IPS-NIHi7 (cell line): ENCODE data around the gene IRF6.
A peak's percentile ranks its signal among the peaks of the same experiment; 100 is the strongest.

Source experiments
- DNase-seq: peaks from one replicate; pipeline ENCODE4 v3.0.0; 2012; ENCODE audit warnings: mixed read lengths; ENCODE audit errors: extremely low spot score

Gene IRF6

DNA sequence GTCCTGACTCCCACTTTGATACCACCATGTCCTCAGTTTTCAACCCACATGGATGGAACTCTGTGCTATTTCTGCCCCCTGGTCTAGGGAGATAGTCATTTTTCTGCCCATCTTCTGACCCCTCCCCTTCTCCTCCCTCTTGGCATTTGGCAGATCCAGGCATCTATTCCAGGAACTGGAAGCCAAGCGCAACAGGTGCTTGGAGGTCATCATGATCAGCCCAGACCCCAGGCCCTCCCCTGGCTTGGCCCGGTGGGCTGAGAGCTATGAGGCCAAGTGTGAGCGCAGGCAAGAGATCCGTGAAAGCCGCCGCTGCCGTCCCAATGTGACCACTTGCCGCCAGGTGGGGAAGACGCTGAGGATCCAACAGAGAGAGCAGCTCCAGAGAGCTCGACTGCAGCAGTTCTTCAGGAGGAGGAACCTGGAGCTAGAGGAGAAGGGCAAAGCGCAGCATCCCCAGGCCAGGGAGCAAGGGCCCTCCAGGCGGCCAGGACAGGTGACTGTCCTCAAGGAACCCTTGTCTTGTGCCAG lies 46.0 kb downstream of the IRF6 start:
- DNase-seq: no peak

DNA sequence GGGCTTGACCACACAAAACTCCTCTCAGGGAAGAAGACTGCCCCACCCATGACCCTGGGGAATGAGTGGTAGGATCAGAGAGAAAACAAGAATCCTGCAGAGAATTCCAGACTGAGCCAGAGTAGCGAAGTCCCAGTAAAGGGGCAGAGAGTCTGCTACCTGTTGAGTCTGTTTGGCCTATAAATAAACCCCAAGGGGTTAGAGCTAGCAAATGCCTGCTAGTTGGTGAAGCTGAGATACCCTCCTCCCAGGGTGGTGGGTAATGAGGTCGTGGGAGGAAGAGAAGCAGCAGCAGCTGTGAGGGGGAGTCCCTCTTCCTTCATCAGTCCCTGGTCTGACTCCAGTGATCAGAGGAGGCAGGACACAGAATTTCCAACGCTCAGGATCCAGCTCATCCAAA lies 47.5 kb downstream of the IRF6 start:
- DNase-seq: no peak

DNA sequence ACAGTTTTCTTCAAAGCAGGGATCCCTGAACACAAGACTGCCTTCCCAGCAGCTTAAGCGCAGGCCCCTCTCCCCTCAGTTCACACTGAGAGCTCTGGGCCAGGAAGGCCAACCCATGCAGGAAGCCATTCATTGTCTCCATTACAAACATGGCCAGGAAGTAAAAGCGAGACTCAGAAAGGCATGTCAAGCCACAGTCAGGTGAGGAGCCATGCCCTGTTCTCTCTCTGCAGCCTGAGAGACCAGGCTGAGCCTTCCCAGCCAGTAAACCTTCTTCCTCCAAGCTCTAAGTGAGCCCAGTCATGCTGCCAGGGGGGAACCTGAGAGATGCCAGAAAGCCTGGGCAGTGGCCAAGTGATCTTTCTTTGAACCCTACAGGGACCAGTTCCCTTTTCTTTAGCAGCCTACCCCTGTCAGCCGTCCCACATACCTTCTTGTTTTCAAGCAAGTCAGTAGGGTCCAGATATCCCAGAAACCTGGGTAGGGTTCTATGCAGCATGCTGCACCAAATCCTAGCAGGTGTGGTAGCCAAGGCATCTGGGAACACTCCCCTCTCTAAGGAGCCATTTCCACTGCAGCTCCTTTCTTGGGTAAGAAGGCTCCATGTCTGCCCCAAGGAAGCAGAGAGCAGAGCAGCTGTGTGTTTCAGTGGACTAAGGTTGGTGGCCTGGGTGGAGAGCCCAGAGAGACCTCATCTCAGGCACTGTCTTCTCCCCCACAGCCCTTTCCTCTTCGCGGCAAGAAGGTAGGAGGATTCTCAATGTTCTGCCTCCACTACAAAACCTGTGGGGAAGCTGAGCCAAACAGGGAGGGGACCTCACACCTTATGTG lies 49.1 kb downstream of the IRF6 start:
- DNase-seq: no peak

DNA sequence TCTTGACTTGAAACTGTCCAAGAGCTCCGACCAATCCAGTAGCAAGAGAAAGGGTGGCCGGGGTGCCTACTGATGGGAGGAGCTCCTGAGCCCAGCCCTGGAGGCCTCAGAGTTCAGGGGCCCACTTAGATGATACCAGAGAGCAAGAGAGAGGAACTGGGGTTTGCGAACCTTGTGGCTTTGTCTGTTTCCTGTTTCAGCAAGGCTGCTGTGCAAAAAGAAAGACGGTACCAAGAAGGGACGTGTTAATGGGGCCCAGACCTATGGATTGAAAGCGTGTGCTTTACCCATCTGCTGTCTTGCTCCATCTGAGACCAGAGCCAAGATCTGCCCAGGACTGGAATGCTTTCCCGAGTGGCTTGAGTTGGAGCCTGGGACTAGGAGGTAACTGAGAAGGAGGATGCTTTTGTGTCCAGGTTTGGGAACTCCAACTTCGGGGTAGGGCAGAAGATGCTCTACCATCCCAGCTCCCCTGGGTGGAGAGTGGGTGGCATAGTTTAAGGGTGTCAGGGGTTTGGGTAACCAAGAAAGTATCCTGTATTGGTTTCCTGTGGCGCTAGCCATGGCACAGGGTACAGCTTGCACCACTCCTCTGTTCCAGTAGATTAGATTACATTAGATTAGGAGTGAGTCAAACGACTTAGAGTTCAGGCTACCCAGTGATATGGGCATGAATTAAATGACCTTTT lies 49.9 kb downstream of the IRF6 start, which contains the start of gene TRAF3IP3:
Gene TRAF3IP3 (plus strand): TSS at position 128 of the 689 bp plus-strand sequence. CDS start 3,987 bp downstream, outside the sequence.
- no peak for DNase-seq

DNA sequence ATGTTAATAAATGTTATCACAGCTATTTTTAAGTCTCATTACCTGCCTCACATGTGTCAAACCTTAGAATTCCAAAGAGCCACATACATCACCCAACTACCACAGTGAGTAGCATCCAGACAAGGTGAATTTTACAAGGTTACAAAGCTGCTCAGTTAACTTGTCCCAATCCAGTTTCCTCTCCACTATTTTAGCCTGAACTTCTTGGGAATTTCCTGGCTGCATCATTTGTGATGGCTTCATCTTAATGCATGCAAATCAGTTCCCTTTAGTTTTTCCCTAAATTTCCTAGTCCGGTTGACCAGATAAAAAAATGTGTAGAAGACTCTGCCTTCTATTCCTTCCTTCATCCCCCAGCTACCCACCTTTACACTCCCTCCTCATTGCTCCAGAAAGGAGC lies 50.7 kb downstream of the IRF6 start:
- no peak for DNase-seq

DNA sequence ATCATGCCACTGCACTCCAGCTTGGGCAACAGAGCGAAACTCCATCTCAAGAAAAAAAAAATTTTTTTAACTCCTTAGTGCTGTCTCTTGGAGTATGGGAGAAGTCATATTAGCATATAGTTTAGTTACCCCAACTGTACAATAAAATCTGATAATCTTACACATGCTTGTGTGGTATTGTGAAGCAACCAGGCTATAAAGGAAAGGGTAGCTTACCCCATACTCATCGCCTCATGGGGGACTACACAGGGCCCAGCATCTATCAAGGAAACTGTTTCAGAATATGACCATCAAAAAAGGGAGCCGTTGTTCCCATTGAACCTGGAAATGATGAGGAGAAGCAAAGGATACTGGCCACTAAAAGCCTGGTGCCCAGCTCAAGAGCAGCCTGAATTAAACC lies 53.1 kb downstream of the IRF6 start:
- DNase-seq: no peak

DNA sequence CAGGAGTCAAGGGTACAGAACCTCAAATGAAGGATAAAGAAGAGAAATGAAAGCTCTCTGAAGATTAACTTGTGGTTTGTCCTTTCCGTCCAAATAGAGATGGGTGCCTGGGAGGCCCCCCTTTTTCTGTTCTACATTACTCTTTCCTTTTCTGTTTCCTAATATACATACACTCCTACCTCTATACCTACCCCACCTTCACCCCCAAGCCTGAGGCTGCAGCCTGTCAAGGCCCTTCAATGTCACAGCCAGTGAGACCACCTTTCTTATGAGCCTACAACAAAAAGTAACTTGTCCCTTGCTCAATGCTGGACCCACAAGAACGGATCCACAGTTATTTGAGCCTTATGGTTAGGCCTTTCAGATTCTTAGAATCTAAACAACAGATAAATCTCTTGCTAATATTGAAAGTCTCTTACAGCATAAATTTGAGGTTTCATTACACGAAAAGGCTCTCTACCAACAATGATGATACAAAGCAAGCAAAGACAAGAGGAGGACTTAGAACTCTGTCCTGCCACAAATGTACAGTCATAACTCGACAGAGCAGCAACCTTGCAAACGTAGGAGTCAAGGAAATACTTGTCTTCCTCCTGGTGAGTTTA lies 54.2 kb downstream of the IRF6 start:
- DNase-seq: no peak

DNA sequence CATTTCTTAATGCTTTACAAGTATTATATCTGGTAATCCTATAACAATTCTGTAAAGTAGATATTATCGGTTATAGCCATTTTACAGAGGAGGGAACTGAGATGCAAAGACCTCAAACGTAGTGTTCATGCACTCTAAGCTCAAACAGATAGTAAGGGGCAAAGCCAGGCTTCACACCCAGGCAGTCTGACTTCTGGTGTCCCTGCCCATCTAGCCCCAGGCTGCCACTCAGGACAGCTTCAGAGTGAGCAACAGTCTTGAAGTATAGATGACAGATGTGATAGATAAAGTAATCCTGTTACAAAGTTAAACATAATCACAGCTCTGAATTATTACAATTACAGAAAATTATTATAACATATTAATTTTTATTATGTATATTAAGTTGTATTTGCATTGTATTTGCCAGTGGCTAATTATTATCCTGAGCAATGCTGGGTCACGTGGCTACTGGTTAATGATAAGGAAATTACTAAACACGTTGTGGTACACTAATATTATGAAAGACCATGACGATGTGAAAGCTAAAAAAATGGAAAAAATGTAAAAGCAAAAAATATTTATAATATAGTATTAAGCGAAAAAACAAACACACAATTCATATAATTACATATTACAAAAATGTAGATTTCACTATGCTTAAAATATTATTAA lies 56.1 kb downstream of the IRF6 start:
- DNase-seq: no peak

DNA sequence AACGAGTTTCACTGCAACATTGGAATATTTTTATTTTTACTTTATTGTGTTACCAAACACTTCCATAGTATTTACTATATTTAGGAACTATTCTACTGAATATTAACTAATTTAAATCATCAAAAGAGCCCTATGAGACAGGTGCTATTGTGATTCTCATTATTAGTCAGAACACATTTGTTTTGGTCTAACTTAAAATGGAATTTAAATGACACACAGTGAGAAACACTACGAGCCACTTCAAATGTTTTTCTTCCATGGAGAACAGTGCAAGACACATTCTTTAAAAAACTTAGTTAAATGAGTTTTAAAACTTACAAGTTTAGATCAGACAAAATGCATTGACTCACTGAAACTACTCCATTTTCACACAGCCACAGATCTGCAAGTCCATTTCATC lies 56.7 kb downstream of the IRF6 start:
- no peak for DNase-seq

DNA sequence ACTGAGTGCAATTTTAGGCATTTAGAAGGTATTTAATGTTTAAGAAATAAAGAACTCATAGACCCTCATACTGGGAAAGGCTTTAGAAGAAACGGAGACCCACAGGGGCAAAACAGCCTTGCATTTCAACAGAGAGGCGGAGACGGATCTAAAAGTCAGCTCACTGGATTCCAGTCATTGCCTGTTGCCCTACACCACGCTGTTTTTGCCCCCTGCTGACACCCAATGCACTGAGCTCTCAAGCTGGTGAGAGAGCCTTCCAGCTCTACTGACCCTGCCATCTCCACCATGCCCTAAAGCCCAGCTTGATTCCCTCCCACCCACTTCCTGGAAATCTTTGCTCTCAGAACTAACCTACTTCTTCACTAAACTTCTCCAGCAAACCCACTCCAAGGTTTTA lies 57.3 kb downstream of the IRF6 start:
- DNase-seq: peak; percentile 29

DNA sequence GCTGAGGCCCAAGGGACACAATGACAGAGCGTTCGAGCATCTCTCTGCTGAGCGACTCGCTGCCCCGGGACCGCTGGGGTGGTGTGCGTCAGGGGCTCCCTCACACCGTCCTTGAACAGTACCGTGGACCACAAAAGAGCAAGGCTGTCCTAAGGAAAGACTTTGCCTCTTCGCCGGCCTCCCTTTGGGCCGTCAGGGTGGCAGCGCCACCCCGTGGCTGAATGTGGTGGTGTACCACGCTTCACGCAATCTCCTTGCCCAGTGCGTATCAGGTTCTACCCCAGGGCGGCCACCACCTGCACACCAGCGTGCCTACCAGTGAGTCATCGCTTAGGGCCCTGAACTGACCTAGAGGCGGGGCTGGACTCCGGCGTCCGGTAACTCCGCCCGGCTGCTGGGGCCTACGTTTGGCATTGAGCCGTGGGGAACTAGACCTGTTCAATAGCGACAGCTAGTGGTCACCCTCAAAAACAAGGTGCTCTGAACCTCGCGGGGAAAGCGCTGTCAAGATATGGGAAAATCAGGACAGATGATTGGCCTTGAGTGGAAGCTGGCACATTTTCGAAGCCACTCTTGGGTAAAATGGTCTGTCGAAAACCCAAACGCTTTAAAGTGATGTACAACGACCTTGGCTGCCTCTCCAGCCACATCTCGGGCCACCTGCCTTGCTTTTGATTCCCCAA lies 58.2 kb downstream of the IRF6 start:
- DNase-seq: peak; percentile 98

DNA sequence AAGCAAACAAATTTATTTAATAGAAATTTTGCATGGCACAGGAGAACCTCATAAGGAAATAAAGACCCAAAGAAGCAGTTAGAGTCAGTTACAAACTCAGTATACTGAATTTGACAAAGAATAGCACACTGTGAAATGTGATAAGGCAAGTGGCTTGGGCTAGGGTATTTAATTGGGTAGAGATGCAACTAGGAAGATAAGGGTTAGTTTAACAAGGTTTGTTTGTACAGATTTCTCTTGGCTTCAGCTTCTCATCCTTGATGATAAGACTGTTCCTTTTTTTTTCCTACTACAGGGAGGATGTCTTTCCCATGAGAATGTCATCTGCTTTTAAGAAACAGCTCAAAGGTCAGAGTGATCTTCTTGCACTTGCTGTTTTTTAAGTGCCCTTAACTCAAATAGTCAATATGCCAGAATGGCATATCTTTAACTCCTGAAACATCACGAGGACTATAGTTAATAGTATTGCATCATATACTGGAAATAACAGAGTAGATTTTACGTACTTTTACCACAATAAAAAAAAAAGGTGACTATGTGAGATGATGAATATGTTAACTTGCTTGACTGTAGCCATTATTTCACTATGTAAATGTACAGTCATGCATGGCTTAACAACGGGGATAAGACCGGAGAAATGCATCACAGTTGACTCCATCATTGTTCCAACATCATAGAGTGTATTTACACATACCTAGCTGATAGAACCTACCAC lies 59.3 kb downstream of the IRF6 start:
- DNase-seq: no peak

DNA sequence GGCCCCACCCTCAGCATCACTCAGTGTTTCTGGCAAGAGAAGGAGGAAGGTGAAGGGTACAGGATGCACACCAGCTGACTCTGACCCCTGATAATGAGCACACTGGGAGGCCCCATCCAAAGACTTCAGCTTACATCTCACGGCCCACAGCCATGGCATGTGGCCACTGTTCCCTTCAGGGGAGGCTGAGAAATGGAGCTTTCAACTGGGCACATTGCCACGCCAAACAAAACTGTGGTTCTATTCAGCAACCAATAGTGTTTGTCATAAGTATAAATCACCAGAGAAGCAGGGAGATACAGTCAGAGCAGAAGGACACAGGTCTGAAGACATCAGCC lies 62.8 kb downstream of the IRF6 start:
- no peak for DNase-seq

DNA sequence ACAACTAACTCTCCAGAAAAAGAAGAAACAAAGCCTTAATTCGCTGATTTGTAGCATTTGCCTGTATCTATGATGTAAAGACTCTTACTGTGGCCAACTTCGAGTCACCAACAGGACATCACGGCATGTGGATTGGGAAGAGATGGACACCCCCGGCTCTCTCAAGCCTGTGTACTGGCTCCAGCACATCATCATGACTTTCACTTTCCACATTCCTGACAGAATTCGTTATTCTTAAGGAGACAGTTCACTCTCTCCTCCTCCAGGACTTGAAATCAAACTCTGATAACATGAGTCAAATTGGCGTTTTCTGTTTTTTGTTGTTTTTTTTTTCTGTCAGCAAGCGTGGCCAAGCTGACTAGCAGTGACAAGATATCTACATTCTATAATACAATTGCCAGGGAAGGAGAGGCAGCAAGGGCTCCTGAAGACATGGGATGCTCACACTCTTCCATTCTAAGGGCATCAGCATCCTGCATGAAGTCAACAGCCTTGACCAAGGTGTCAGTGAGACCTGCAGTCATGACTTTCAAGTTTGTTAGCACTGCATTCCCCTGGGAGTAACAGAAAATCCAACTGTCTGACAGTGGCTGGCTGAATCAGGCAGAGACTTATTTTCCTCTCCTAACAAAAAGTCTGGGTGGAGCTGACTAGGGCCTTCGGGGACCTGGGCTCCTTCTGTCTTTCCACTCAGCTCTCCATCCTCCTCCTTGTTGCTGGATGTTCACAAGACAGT lies 63.4 kb downstream of the IRF6 start:
- DNase-seq: no peak

DNA sequence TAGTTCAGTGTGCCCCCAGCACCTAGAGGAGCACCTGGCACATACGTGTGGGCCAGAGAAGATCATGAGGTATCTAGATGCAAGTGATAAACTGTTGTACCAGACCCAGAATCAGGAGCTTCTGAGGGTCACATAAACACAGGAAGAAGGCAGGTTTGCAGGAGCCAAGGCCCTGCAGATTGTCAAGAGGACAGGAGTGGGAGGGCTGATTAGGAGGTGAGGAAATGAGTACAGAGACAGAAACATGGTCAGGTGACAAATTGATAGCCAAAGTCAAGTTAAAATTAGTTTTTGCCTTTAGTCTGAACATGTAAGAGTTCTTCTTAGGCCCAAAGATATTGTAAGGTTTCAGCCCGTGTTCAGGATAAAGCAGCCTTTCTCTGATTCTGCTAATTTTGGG lies 64.1 kb downstream of the IRF6 start:
- DNase-seq: no peak

DNA sequence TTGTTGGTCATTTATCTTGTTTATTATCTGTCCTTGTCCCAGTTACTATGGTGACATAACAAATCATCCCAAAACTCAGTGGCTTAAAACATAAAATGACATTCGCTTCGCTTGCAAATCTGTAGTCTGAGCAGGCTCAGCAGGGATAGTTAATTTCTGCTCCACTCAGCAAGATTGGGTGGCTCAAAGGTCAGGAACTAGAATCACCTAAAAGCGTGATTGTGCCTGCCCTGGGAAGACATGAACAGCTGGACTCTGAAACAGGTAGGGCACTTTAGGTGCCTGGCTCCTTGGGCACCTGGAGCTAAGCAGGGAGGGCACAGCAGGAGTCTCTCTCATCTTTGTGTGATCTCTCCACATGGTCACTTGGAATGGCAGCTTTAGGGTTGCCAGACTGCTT lies 64.7 kb downstream of the IRF6 start:
- DNase-seq: no peak

DNA sequence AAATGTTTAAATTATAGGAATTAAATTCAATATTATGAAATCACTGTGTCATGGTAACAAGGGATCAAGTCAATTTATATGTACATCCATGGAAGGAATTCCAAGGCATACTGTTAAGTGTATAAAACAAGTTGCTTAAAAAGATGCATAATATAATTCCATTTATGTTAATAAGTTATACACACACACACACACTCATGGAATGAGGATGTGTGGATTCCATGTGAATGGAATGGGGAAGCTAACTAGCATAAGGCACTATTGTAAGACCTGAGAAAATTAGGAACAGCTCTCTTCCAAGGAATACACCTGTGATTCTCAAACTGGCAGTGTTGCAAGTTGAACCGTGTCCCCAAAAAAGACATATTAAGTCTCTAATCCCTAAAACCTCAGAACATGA lies 67.7 kb downstream of the IRF6 start:
- DNase-seq: no peak

DNA sequence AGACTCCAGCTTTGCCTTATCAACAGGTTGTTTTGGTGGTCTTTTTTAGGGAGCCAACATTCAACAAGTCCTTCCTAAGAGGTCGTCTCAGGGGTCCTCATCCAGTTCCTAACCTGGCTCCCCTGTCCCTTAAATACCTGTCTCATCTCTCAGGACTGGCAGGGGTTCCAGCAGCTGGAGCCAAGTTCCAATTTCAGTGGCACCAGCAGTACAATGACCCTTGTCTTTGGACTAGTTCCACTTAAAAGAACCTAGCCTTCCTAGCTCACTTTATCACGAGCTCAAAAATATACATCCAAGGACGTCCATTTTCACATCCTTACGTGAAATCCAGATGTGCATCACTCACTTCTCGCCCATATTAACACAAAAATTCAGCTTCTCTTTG lies 68.8 kb downstream of the IRF6 start:
- no peak for DNase-seq

DNA sequence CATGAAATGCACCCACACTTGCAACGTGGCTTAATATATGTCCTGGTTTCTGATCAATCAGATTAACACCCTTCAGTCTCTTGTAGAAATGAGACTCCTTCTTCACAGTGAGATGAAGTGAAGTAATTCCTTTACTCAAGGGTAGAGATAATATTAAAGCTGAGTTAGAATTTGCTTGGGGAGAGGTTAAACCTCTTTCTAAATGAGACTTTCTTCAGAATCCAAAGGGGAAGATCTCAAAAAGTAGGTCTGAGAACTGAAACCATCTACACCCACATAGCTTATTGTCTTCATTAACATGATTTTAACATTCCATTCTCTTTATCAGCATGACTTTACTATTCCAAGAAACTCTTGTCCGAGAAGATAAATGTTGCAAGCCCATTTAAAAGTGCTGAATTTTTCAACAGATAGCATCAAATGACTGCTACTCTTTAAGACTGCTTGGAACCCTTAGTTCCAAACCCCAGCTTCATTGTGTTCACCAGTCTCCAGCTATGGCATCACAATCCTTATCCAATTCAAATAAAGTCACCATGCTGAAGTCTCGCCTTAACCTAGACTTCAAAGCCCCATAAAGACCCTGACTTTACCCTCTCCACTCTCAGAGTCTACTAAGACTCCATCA lies 69.3 kb downstream of the IRF6 start:
- no peak for DNase-seq
